ENCODE results near the gene NSUN6.
"Not testable (repeated sequence)": the region's sequence is repeated elsewhere in the genome, so short reads cannot be mapped to it uniquely, and the experiment has no call there.

NSUN6 gene

GRCh38 chr10:18611168-18611567 lies 40.2 kb downstream of the NSUN6 start:
- FAIRE-seq (no peak), DNase-seq (ENCODE audit: low spot score) (no peak)

GRCh38 chr10:18610517-18610916 lies 40.9 kb downstream of the NSUN6 start:
- DNase-seq (ENCODE audit: low spot score) = peak; percentile 65
- FAIRE-seq = no peak

- DNase-seq (ENCODE audit: low spot score) (no peak), FAIRE-seq (no peak)
Measured at GRCh38 chr10:18608596-18608995, 42.8 kb downstream of the NSUN6 start.

GRCh38 chr10:18607503-18608378 lies 43.6 kb downstream of the NSUN6 start:
- peak; percentile 75 for DNase-seq (ENCODE audit: low spot score)
- FAIRE-seq = no peak

GRCh38 chr10:18606051-18606695 lies 45.2 kb downstream of the NSUN6 start:
- DNase-seq (ENCODE audit: low spot score) (no peak), FAIRE-seq (no peak)

- no peak for DNase-seq (ENCODE audit: low spot score)
- FAIRE-seq = no peak
Measured at GRCh38 chr10:18601321-18601720, 50.1 kb downstream of the NSUN6 start.

- FAIRE-seq = no peak
- DNase-seq (ENCODE audit: low spot score) = no peak
Measured at GRCh38 chr10:18599392-18599791, 52.0 kb downstream of the NSUN6 start.

- peak; percentile 11 for DNase-seq (ENCODE audit: low spot score)
- peak; percentile 9 for FAIRE-seq
Measured at GRCh38 chr10:18594574-18595156, 56.7 kb downstream of the NSUN6 start.

GRCh38 chr10:18591141-18591540 lies 60.2 kb downstream of the NSUN6 start:
- FAIRE-seq; DNase-seq (ENCODE audit: low spot score): not testable (repeated sequence)

GRCh38 chr10:18586637-18587036 lies 64.8 kb downstream of the NSUN6 start:
- DNase-seq (ENCODE audit: low spot score); FAIRE-seq: not testable (repeated sequence)

GRCh38 chr10:18583575-18584270 lies 67.7 kb downstream of the NSUN6 start:
- no peak for DNase-seq (ENCODE audit: low spot score)
- FAIRE-seq = no peak

GRCh38 chr10:18582803-18583202 lies 68.6 kb downstream of the NSUN6 start:
- DNase-seq (ENCODE audit: low spot score) (no peak), FAIRE-seq (no peak)

- FAIRE-seq (no peak), DNase-seq (ENCODE audit: low spot score) (no peak)
Measured at GRCh38 chr10:18577823-18578685, 73.3 kb downstream of the NSUN6 start.

- no peak for FAIRE-seq
Measured at GRCh38 chr10:18576586-18576985, 74.8 kb downstream of the NSUN6 start.

GRCh38 chr10:18572959-18573561 lies 78.3 kb downstream of the NSUN6 start:
- DNase-seq (ENCODE audit: low spot score) = no peak
- FAIRE-seq = no peak

More at GRCh38 chr10:18576586-18576985, 74.8 kb downstream of the NSUN6 start:
- no peak for DNase-seq (ENCODE audit: low spot score)

GRCh38 chr10:18571780-18572179 lies 79.6 kb downstream of the NSUN6 start:
- no peak for FAIRE-seq

GRCh38 chr10:18571076-18571475 lies 80.3 kb downstream of the NSUN6 start:
- no peak for DNase-seq (ENCODE audit: low spot score)
- FAIRE-seq = no peak

More at GRCh38 chr10:18571780-18572179, 79.6 kb downstream of the NSUN6 start:
- DNase-seq (ENCODE audit: low spot score) = no peak

- not testable (repeated sequence) for DNase-seq (ENCODE audit: low spot score); FAIRE-seq
Measured at GRCh38 chr10:18570386-18570785, 81.0 kb downstream of the NSUN6 start.

- no peak for DNase-seq (ENCODE audit: low spot score)
- FAIRE-seq = no peak
Measured at GRCh38 chr10:18567343-18567856, 84.0 kb downstream of the NSUN6 start.

- DNase-seq (ENCODE audit: low spot score) = no peak
- FAIRE-seq = no peak
Measured at GRCh38 chr10:18566177-18566576, 85.2 kb downstream of the NSUN6 start.

All from urothelium cell line (cell line).